Hematopoietic multipotent progenitor cell treated with erythropoietin and hydrocortisone succinate and interleukin-3 and kit ligand, for 4 days (in vitro differentiated cells): Measurements from ENCODE around the gene PPP1R16B.

Source experiments
- DNase-seq: peaks from one replicate; pipeline ENCODE4 v3.0.0-alpha.2; 2015

PPP1R16B gene

GRCh38 chr20:38880952-38881735 is 75.6 kb downstream of the PPP1R16B start:
- no peak for DNase-seq

- DNase-seq, result no peak
These were observed 76.4 kb downstream of the PPP1R16B start for GRCh38 chr20:38881806-38882440.

- no peak for DNase-seq
These were observed 77.1 kb downstream of the PPP1R16B start for GRCh38 chr20:38882600-38882999.

GRCh38 chr20:38883081-38883980 is 77.8 kb downstream of the PPP1R16B start:
- DNase-seq, result no peak

GRCh38 chr20:38883981-38884733 is 78.7 kb downstream of the PPP1R16B start:
- DNase-seq, result no peak

GRCh38 chr20:38885357-38885756 is 79.9 kb downstream of the PPP1R16B start:
- DNase-seq, result no peak

- no peak for DNase-seq
These were observed 82.7 kb downstream of the PPP1R16B start for GRCh38 chr20:38888059-38888831.

GRCh38 chr20:38889050-38889449 is 83.6 kb downstream of the PPP1R16B start:
- DNase-seq, result no peak

GRCh38 chr20:38889792-38890496 is 84.4 kb downstream of the PPP1R16B start:
- no peak for DNase-seq

- DNase-seq, result no peak
These were observed 85.0 kb downstream of the PPP1R16B start for GRCh38 chr20:38890497-38890818.

- no peak for DNase-seq
These were observed 86.8 kb downstream of the PPP1R16B start for GRCh38 chr20:38892091-38892981.

- DNase-seq, result no peak
These were observed 87.6 kb downstream of the PPP1R16B start for GRCh38 chr20:38893056-38893564.

GRCh38 chr20:38893565-38894090 is 88.1 kb downstream of the PPP1R16B start:
- DNase-seq, result peak; percentile 75

GRCh38 chr20:38894091-38894847 is 88.8 kb downstream of the PPP1R16B start:
- no peak for DNase-seq

- no peak for DNase-seq
These were observed 89.8 kb downstream of the PPP1R16B start for GRCh38 chr20:38895098-38895949.

GRCh38 chr20:38896009-38896594 is 90.6 kb downstream of the PPP1R16B start:
- DNase-seq, result no peak

- no peak for DNase-seq
These were observed 91.8 kb downstream of the PPP1R16B start for GRCh38 chr20:38897267-38897666.

GRCh38 chr20:38900606-38901005 is 95.1 kb downstream of the PPP1R16B start:
- no peak for DNase-seq
